ENCODE results near the gene TRIOBP. TPM values are rescaled to one million over a fixed set of nuclear protein-coding genes. Genes with fewer than 3 reads are reported as not detected.

The TRIOBP gene
- total RNA-seq, 2 donors from 2014 or later, result 74.7 to 82.2 TPM

GRCh38 chr22:37815593-37815992 is 118.7 kb downstream of the TRIOBP start:
- no peak for TF ChIP-seq CTCF (conservative IDR thresholded peaks at IDR 0.05)
- Histone ChIP-seq H3K27ac (ENCODE audit: low read depth, low read length) (no peak overlapping the region), H3K9ac (ENCODE audit: extremely low read depth, low read length, poor library complexity, severe bottlenecking) (no peak overlapping the region), H3K4me3 (ENCODE audit: low read length) (no peak overlapping the region), H3K9me3 (ENCODE audit: control insufficient read depth, low read length) (no peaks in the 10 kb centered on the region), H3K36me3 (ENCODE audit: control insufficient read depth, insufficient read depth, low read length) (peaks cover 7% of the 10 kb centered on the region), H3K4me1 (ENCODE audit: control insufficient read depth, insufficient read depth, low read length) (no peaks in the 10 kb centered on the region), H3K27me3 (ENCODE audit: control insufficient read depth, insufficient read depth, low read length, poor library complexity, severe bottlenecking) (peaks cover 22% of the 10 kb centered on the region)
- peaks cover 3% of the 10 kb centered on the region for H3K4me1 Mint-ChIP-seq
- no peak for DNase-seq
- H3K27me3 Mint-ChIP-seq (ENCODE audit: insufficient read depth), result peaks cover 20% of the 10 kb centered on the region
- no peak overlapping the region for H3K27ac Mint-ChIP-seq
- H3K36me3 Mint-ChIP-seq (ENCODE audit: low read depth), result peaks cover 15% of the 10 kb centered on the region
- WGBS, 2 experiments (ENCODE audit: insufficient coverage in 1 of 2, insufficient read length in 1 of 2), result 85 to 94% methylated on average over 5 to 12 of the region's 12 CpGs
- no peak overlapping the region for H3K4me3 Mint-ChIP-seq
- H3K9me3 Mint-ChIP-seq, result no peaks in the 10 kb centered on the region

GRCh38 chr22:37816543-37817180 is 119.8 kb downstream of the TRIOBP start:
- H3K9me3 Mint-ChIP-seq, result no peaks in the 10 kb centered on the region
- H3K4me3 Mint-ChIP-seq, result no peak overlapping the region
- Histone ChIP-seq H3K9ac (ENCODE audit: extremely low read depth, low read length, poor library complexity, severe bottlenecking) (no peak overlapping the region), H3K9me3 (ENCODE audit: control insufficient read depth, low read length) (no peaks in the 10 kb centered on the region), H3K27me3 (ENCODE audit: control insufficient read depth, insufficient read depth, low read length, poor library complexity, severe bottlenecking) (peaks cover 25% of the 10 kb centered on the region), H3K4me3 (ENCODE audit: low read length) (no peak overlapping the region), H3K4me1 (ENCODE audit: control insufficient read depth, insufficient read depth, low read length) (no peaks in the 10 kb centered on the region), H3K36me3 (ENCODE audit: control insufficient read depth, insufficient read depth, low read length) (peaks cover 6% of the 10 kb centered on the region), H3K27ac (ENCODE audit: low read depth, low read length) (no peak overlapping the region)
- peaks cover 3% of the 10 kb centered on the region for H3K4me1 Mint-ChIP-seq
- H3K27ac Mint-ChIP-seq, result no peak overlapping the region
- H3K36me3 Mint-ChIP-seq (ENCODE audit: low read depth), result peaks cover 15% of the 10 kb centered on the region
- TF ChIP-seq CTCF (conservative IDR thresholded peaks at IDR 0.05), result no peak
- no peak for DNase-seq
- peaks cover 25% of the 10 kb centered on the region for H3K27me3 Mint-ChIP-seq (ENCODE audit: insufficient read depth)
- 93% methylated on average over 17 to 23 of the region's 23 CpGs for whole genome bisulfite sequencing, 2 experiments (ENCODE audit: insufficient coverage in 1 of 2, insufficient read length in 1 of 2)

- H3K27ac ChIP-seq (ENCODE audit: low read depth, low read length), result peak overlapping the region; percentile 84
Measured at GRCh38 chr22:37817705-37818408, 121.0 kb downstream of the TRIOBP start.

More at GRCh38 chr22:37817705-37818408, 121.0 kb downstream of the TRIOBP start:
- TF ChIP-seq CTCF (conservative IDR thresholded peaks at IDR 0.05), result peak; percentile 98
- Mint-ChIP-seq H3K27me3 (ENCODE audit: insufficient read depth) (peaks cover 36% of the 10 kb centered on the region), H3K27ac (peak overlapping the region; percentile 94), H3K4me1 (peaks cover 7% of the 10 kb centered on the region), H3K9me3 (no peaks in the 10 kb centered on the region), H3K4me3 (peak overlapping the region; percentile 46), H3K36me3 (ENCODE audit: low read depth) (peaks cover 15% of the 10 kb centered on the region)
- Histone ChIP-seq H3K9me3 (ENCODE audit: control insufficient read depth, low read length) (no peaks in the 10 kb centered on the region), H3K36me3 (ENCODE audit: control insufficient read depth, insufficient read depth, low read length) (peaks cover 3% of the 10 kb centered on the region), H3K9ac (ENCODE audit: extremely low read depth, low read length, poor library complexity, severe bottlenecking) (peak overlapping the region; percentile 49), H3K4me1 (ENCODE audit: control insufficient read depth, insufficient read depth, low read length) (no peaks in the 10 kb centered on the region), H3K4me3 (ENCODE audit: low read length) (peak overlapping the region; percentile 61), H3K27me3 (ENCODE audit: control insufficient read depth, insufficient read depth, low read length, poor library complexity, severe bottlenecking) (peaks cover 27% of the 10 kb centered on the region)
- 3% methylated on average over 7 to 29 of the region's 29 CpGs for WGBS, 2 experiments (ENCODE audit: insufficient coverage in 1 of 2, insufficient read length in 1 of 2)
- DNase-seq, result peak; percentile 97

Measured in endodermal cell (in vitro differentiated cells).